Measurements from ENCODE around the gene ATP5PO. TPM values are rescaled to one million over a fixed set of nuclear protein-coding genes. Genes with fewer than 3 reads are reported as not detected.
A peak's percentile ranks its signal among the peaks of the same experiment; 100 is the strongest.
"Not testable (repeated sequence)": the region's sequence is repeated elsewhere in the genome, so short reads cannot be mapped to it uniquely, and the experiment has no call there.

Gene ATP5PO
- total RNA-seq, 1 donor from 2014 or later: 218 TPM

DNA sequence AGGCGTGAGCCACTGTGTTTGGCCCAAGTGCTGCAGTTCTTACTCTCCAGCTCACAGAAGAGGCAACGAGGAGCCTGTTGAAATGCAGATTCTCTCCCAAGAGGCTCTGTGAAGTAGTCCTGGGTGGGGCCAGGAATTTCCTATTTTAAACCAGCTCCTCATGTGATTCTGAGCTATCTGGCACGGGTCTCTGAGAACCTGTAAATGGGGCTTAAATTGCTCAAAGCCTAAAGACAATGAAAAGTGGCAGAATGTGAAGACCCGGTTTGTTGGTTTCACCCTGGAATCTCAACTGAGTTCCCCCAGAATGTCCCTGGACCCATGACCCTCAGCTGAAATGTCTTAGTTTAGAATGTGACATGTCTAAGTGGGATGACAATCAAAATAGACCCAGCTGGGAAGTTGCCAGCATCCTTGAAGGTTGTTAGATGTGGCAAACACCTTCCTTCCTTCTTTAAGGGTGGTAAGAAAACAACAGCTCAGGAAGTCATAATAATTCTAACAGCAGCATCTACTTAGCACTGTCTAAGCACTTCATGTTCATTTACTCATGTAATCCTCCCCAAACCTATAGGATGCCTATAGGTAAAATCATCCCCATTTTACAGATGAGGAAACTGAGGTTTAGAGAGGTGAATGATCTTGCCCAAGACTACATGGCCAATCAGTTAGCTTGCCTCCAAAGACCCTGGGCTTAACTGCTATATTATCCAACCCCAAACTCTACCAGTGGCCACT, 20.9 kb upstream of the ATP5PO start:
- Mint-ChIP-seq H3K4me1 (ENCODE audit: unreplicated experiment) (peaks cover 9% of the 10 kb centered on the region), H3K27ac (ENCODE audit: unreplicated experiment) (no peak overlapping the region), H3K9me3 (ENCODE audit: unreplicated experiment) (no peaks in the 10 kb centered on the region), H3K36me3 (ENCODE audit: low read depth, unreplicated experiment) (no peaks in the 10 kb centered on the region), H3K27me3 (ENCODE audit: unreplicated experiment) (no peaks in the 10 kb centered on the region), H3K4me3 (ENCODE audit: unreplicated experiment) (no peak overlapping the region)
- DNase-seq (ENCODE audit: low spot score): no peak
- TF ChIP-seq, protein P1, sequence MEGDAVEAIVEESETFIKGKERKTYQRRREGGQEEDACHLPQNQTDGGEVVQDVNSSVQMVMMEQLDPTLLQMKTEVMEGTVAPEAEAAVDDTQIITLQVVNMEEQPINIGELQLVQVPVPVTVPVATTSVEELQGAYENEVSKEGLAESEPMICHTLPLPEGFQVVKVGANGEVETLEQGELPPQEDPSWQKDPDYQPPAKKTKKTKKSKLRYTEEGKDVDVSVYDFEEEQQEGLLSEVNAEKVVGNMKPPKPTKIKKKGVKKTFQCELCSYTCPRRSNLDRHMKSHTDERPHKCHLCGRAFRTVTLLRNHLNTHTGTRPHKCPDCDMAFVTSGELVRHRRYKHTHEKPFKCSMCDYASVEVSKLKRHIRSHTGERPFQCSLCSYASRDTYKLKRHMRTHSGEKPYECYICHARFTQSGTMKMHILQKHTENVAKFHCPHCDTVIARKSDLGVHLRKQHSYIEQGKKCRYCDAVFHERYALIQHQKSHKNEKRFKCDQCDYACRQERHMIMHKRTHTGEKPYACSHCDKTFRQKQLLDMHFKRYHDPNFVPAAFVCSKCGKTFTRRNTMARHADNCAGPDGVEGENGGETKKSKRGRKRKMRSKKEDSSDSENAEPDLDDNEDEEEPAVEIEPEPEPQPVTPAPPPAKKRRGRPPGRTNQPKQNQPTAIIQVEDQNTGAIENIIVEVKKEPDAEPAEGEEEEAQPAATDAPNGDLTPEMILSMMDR (IDR thresholded peaks at IDR 0.05; ENCODE audit: unreplicated experiment): no peak

DNA sequence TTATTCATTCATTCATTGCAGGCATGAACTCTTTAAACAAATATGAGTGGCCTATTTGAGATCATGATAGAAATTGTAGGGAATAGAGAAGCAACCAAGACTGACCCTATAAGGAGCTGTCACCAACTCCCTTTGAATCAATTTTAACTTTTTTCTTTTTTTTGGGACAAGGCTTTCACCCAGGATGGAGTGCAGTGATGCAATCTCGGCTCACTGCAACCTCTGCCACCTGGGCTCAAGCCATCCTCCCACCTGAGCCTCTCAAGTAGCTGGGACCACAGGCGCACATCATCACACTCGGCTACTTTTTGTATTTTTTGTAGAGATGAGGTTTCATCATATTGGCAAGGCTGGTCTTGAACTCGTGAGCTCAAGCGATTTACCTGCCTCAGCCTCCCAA, 17.1 kb upstream of the ATP5PO start:
- Mint-ChIP-seq H3K27ac (ENCODE audit: unreplicated experiment) (no peak overlapping the region), H3K4me3 (ENCODE audit: unreplicated experiment) (no peak overlapping the region)

DNA sequence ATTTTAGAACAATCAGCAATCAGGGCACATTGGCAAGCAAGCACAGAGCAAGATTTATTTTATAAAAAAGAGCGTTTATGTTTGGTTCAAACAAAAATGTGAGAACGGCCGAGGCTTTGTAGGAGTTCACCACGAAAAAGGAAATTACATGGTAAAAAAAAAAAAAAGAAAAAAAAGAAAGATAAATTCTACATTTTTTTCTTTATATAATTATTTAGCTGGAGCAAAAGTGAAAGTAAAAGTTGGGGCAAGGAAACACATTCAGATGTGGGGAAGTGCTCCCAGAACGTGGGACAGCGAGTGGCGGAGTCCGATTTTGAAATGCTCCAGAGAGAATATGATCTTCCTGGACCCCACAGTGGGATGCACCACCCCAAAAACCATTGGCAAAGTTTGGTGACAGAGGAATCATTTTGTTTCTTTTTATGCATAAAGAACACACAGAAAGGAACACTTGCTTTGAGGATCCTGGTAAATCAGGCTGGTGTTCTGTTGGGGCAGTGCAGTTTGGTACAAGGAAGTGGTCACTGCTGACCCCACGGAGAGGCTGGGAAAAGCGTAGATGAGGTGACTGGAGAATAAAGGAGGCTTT, 16.3 kb upstream of the ATP5PO start:
- Mint-ChIP-seq H3K36me3 (ENCODE audit: low read depth, unreplicated experiment) (no peaks in the 10 kb centered on the region), H3K27me3 (ENCODE audit: unreplicated experiment) (no peaks in the 10 kb centered on the region), H3K4me1 (ENCODE audit: unreplicated experiment) (peaks cover 6% of the 10 kb centered on the region), H3K4me3 (ENCODE audit: unreplicated experiment) (peak overlapping the region; percentile 85), H3K9me3 (ENCODE audit: unreplicated experiment) (no peaks in the 10 kb centered on the region), H3K27ac (ENCODE audit: unreplicated experiment) (no peak overlapping the region)
- TF ChIP-seq, protein P1 (IDR thresholded peaks at IDR 0.05; ENCODE audit: unreplicated experiment): no peak
- DNase-seq (ENCODE audit: low spot score): no peak

More for the DNA sequence above, 17.1 kb upstream of the ATP5PO start:
- no peaks in the 10 kb centered on the region for H3K27me3 Mint-ChIP-seq (ENCODE audit: unreplicated experiment)
- no peak for DNase-seq (ENCODE audit: low spot score)
- H3K36me3 Mint-ChIP-seq (ENCODE audit: low read depth, unreplicated experiment): no peaks in the 10 kb centered on the region
- no peaks in the 10 kb centered on the region for H3K9me3 Mint-ChIP-seq (ENCODE audit: unreplicated experiment)
- peaks cover 6% of the 10 kb centered on the region for H3K4me1 Mint-ChIP-seq (ENCODE audit: unreplicated experiment)
- TF ChIP-seq, protein P1 (IDR thresholded peaks at IDR 0.05; ENCODE audit: unreplicated experiment): no peak

DNA sequence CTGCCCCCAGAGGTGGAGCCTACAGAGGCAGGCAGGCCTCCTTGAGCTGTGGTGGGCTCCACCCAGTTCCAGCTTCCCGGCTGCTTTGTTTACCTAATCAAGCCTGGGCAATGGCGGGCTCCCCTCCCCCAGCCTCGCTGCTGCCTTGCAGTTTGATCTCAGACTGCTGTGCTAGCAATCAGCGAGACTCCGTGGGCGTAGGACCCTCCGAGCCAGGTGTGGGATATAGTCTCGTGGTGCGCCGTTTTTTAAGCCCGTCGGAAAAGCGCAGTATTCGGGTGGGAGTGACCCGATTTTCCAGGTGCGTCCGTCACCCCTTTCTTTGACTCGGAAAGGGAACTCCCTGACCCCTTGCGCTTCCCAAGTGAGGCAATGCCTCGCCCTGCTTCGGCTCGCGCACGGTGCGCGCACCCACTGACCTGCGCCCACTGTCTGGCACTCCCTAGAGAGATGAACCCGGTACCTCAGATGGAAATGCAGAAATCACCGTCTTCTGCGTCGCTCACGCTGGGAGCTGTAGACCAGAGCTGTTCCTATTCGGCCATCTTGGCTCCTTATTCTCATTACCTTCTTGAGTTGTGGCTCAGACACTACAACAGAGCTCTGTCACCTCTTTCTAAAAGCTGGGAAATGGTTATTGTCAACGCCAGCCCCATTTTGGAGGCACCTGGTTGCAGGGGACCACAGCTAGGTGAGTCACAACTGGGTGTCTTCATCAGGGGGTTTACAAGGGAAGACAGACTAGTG, 15.6 kb upstream of the ATP5PO start:
- not testable (repeated sequence) for H3K9me3 Mint-ChIP-seq (ENCODE audit: unreplicated experiment); H3K27me3 Mint-ChIP-seq (ENCODE audit: unreplicated experiment); DNase-seq (ENCODE audit: low spot score)

DNA sequence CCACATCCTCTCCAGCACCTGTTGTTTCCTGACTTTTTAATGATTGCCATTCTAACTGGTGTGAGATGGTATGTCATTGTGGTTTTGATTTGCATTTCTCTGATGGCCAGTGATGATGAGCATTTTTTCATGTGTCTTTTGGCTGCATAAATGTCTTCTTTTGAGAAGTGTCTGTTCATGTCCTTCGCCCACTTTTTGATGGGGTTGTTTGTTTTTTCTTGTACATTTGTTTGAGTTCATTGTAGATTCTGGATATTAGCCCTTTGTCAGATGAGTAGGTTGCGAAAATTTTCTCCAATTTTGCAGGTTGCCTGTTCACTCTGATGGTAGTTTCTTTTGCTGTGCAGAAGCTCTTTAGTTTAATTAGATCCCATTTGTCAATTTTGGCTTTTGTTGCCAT, 10.6 kb upstream of the ATP5PO start:
- not testable (repeated sequence) for H3K4me3 Mint-ChIP-seq (ENCODE audit: unreplicated experiment); DNase-seq (ENCODE audit: low spot score); H3K27me3 Mint-ChIP-seq (ENCODE audit: unreplicated experiment); H3K36me3 Mint-ChIP-seq (ENCODE audit: low read depth, unreplicated experiment); H3K4me1 Mint-ChIP-seq (ENCODE audit: unreplicated experiment); H3K27ac Mint-ChIP-seq (ENCODE audit: unreplicated experiment); H3K9me3 Mint-ChIP-seq (ENCODE audit: unreplicated experiment)

More for the DNA sequence above, 15.6 kb upstream of the ATP5PO start:
- not testable (repeated sequence) for H3K36me3 Mint-ChIP-seq (ENCODE audit: low read depth, unreplicated experiment); H3K4me1 Mint-ChIP-seq (ENCODE audit: unreplicated experiment)
- H3K27ac Mint-ChIP-seq (ENCODE audit: unreplicated experiment): peak overlapping the region; percentile 84
- H3K4me3 Mint-ChIP-seq (ENCODE audit: unreplicated experiment): peak overlapping the region; percentile 85

DNA sequence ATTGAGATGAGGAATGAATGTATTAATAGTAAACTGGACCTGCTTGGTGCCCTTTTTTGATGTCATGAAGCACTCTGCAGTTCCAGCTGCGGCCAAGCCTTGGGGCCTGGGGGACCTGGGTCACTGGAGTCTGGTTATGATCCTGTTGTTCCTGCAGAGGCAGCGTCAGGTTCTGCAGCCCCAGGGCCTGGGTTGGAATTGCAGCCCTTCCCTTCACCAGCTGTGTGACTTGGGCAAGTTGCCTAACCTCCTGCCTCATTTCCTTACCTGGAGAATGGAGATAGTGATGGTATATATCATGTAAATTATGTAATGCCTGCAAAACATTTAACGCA, 9.1 kb upstream of the ATP5PO start:
- no peak overlapping the region for H3K4me3 Mint-ChIP-seq (ENCODE audit: unreplicated experiment)
- H3K27me3 Mint-ChIP-seq (ENCODE audit: unreplicated experiment): peaks cover 1% of the 10 kb centered on the region
- TF ChIP-seq, protein P1 (IDR thresholded peaks at IDR 0.05; ENCODE audit: unreplicated experiment): no peak
- no peaks in the 10 kb centered on the region for H3K36me3 Mint-ChIP-seq (ENCODE audit: low read depth, unreplicated experiment)
- no peaks in the 10 kb centered on the region for H3K4me1 Mint-ChIP-seq (ENCODE audit: unreplicated experiment)
- no peaks in the 10 kb centered on the region for H3K9me3 Mint-ChIP-seq (ENCODE audit: unreplicated experiment)
- H3K27ac Mint-ChIP-seq (ENCODE audit: unreplicated experiment): no peak overlapping the region
- no peak for DNase-seq (ENCODE audit: low spot score)
